Activated naive CD4-positive, alpha-beta T cell treated with anti-CD3 and anti-CD28 coated beads, Interleukin-2, amount 50 U/mL, for 24 hours (primary cell): ENCODE results near the gene SORBS1.

ENCODE experiments used
- H3K27ac Mint-ChIP-seq: one replicate; pipeline ENCODE4 v1.8.0; 2021; ENCODE audit warnings: mild to moderate bottlenecking, mixed read lengths
- H3K27me3 Mint-ChIP-seq: one replicate; pipeline ENCODE4 v1.8.0; 2021; ENCODE audit warnings: mixed read lengths
- H3K36me3 Mint-ChIP-seq: one replicate; pipeline ENCODE4 v1.8.0; 2021; ENCODE audit warnings: mixed read lengths
- H3K4me1 Mint-ChIP-seq: one replicate; pipeline ENCODE4 v1.8.0; 2021; ENCODE audit warnings: mixed read lengths
- H3K4me3 Mint-ChIP-seq: one replicate; pipeline ENCODE4 v1.8.0; 2021; ENCODE audit warnings: mild to moderate bottlenecking, mixed read lengths
- H3K9me3 Mint-ChIP-seq: one replicate; pipeline ENCODE4 v1.8.0; 2021; ENCODE audit warnings: mixed read lengths

SORBS1 gene

DNA sequence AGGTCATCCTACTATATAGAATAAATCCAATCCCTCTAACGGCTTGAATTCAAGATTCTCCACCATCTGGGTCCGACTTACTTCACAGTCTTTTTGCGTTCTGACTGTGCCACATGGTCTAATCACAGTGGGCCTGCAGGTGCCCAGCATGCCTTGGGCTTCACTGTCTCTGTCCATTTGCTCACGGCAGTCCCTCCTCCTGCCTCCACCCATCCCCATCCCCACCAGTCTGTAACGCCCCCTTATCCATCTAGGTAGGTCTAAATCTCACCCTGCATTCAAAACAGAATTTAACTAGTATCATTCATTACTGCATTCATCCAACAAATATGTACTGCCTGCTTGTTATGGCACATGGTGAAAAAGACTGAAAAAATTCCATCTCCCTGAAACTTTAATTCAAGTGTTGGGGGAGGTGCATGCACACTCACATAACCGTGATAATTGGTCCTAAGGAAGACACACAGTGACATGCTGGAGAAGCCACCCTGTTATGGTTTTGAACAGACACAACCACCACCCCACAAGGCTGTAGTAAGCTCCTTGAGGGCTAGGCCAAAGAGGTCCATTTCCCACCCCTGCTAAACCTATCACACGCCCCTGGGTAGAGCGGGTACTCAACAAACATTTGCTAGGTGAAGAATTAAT lies 24.2 kb downstream of the SORBS1 start:
- H3K9me3 Mint-ChIP-seq = no peaks in the 10 kb centered on the region
- H3K27me3 Mint-ChIP-seq = no peaks in the 10 kb centered on the region
- no peaks in the 10 kb centered on the region for H3K36me3 Mint-ChIP-seq
- H3K27ac Mint-ChIP-seq = no peak overlapping the region
- no peaks in the 10 kb centered on the region for H3K4me1 Mint-ChIP-seq
- H3K4me3 Mint-ChIP-seq = no peak overlapping the region

DNA sequence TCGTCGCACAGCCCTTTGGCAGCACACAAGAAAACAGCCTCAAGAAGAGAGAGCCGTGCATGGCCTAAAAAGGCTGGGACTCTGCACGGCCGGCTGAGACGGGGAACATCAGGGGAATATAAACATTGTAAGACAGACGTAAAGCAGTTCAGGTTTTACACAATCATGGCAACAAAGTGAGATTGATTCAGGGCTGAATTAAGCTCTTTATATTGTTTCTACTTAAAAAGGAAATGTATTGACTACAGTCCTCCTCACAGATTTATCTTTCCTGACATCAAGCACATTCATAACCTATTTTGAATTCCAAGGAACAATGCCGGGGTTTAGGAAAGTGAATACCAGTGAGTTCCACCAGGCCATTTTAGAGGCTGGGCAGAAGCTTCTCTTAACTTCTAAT lies 25.2 kb downstream of the SORBS1 start:
- Mint-ChIP-seq H3K9me3 (no peaks in the 10 kb centered on the region), H3K27ac (no peak overlapping the region), H3K36me3 (no peaks in the 10 kb centered on the region), H3K4me1 (no peaks in the 10 kb centered on the region), H3K27me3 (no peaks in the 10 kb centered on the region), H3K4me3 (no peak overlapping the region)

DNA sequence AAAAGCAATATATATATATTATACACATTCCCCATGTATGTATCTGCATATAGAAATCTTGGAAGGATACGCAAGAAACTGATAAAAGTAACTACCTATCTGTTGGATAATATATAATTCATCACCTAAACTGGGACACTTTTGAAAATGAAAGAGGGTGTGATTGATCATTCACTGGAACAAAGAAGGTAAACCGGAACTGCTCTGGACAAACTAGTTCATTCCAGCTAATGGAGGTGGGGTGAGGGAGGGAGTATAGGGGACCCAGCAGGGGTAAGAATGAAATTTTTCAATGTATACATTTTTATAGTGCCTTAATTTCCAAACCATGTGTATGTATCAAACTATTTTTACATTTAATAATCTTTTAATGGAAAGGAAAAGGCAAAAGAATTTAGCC lies 25.6 kb downstream of the SORBS1 start:
- H3K4me1 Mint-ChIP-seq = no peaks in the 10 kb centered on the region
- H3K27me3 Mint-ChIP-seq = no peaks in the 10 kb centered on the region
- H3K27ac Mint-ChIP-seq = no peak overlapping the region
- H3K36me3 Mint-ChIP-seq = no peaks in the 10 kb centered on the region
- H3K4me3 Mint-ChIP-seq = no peak overlapping the region
- no peaks in the 10 kb centered on the region for H3K9me3 Mint-ChIP-seq

DNA sequence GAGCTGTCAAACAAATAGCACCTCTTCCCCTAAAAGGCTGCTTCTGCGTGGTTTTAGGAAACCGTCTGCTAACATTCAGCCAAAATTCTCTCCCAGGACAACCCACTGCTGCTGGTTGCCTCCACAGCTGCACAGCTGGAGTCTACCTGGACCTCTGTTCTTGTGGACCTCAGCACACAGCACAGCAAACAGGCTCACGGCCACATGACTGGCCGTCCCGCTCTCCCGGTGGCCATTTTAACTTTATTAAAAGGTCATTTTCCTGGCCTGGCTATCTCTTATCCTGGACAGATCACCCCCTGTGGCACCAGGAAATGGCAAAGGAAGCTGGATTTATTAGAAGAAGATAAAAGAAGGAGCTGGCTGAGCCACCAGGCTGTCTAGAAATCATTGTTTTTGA lies 27.6 kb downstream of the SORBS1 start:
- Mint-ChIP-seq H3K4me1 (peaks cover 3% of the 10 kb centered on the region), H3K27me3 (peaks cover 2% of the 10 kb centered on the region), H3K4me3 (no peak overlapping the region), H3K9me3 (no peaks in the 10 kb centered on the region), H3K27ac (no peak overlapping the region), H3K36me3 (no peaks in the 10 kb centered on the region)

DNA sequence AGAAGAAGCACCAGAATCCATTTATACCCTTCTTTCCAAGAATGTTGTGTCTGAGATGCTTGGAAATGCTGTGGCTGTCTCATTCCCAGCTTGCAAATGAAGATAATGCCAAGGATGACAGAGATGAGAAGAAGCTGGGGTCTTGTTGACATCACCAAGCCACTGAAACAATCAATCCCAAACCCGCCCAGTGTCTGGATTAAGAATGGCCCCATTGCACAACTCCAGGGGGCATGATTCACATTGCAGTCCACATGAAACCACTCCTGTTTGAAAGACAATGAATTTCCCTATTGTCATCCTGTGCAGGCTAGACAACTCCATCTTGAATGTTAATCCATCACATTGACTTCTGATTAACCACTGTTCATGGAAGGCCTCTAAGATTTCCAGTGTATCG lies 28.6 kb downstream of the SORBS1 start:
- peaks cover 3% of the 10 kb centered on the region for H3K4me1 Mint-ChIP-seq
- H3K27me3 Mint-ChIP-seq = peaks cover 2% of the 10 kb centered on the region
- no peak overlapping the region for H3K27ac Mint-ChIP-seq
- H3K9me3 Mint-ChIP-seq = no peaks in the 10 kb centered on the region
- no peak overlapping the region for H3K4me3 Mint-ChIP-seq
- H3K36me3 Mint-ChIP-seq = no peaks in the 10 kb centered on the region

DNA sequence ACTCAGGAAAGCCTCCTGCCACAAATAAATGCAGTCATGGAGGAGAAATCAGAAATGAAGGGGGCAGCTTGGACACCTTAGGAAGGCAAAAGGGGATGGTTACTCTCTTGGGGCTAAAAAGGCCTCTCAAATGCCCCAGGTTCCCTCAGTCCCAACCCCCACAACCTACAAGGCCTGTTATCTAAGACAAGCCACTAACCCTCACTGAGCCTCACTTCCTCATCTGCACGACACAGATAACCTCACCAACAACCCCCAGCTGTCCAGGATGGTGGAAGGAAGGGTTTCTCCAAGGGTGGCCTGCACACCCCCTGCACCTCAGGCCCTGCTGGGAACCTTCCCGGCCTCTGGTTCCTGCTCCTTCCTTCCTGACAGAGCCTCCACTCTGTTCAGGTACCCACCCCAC lies 29.2 kb downstream of the SORBS1 start:
- Mint-ChIP-seq H3K27me3 (peaks cover 2% of the 10 kb centered on the region), H3K4me3 (no peak overlapping the region), H3K36me3 (no peaks in the 10 kb centered on the region), H3K9me3 (no peaks in the 10 kb centered on the region), H3K27ac (no peak overlapping the region), H3K4me1 (peaks cover 3% of the 10 kb centered on the region)

DNA sequence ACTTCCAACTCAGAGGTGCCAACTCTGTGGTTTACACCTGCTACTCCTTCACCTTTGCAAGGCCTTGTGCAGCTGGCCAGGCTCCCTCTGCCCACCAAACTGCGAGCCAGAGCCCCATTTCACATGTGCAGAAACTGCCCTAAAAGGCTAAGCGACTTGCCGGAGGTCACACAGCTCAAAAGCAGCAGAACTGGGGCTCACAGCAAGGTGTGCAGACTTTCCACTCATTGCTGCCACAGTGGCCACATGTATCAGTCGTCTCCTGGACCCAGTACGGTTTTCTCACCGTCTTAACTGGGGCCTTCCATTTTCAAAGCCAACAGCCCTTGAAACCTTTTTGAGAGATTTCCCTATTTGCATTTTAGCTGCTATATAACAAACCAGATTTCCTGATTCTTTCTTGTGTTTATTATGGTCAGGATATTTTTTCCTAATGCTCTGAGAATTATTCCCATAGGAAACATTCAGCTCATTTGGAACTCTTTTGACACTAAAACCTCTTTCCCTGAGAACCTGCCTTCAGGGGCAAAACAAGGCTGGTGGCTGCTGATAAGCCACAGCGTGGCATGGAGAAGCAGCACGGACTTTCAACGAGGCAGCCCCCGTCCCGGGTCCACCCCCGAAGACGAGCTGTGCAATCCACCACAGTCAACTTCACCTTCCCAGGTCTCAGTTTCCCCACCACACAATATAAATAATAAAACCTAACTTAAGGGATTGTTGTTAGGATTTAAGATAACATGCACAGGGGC lies 29.9 kb downstream of the SORBS1 start:
- Mint-ChIP-seq H3K36me3 (no peaks in the 10 kb centered on the region), H3K27ac (no peak overlapping the region), H3K9me3 (no peaks in the 10 kb centered on the region), H3K4me3 (no peak overlapping the region), H3K27me3 (peaks cover 4% of the 10 kb centered on the region), H3K4me1 (peaks cover 3% of the 10 kb centered on the region)

DNA sequence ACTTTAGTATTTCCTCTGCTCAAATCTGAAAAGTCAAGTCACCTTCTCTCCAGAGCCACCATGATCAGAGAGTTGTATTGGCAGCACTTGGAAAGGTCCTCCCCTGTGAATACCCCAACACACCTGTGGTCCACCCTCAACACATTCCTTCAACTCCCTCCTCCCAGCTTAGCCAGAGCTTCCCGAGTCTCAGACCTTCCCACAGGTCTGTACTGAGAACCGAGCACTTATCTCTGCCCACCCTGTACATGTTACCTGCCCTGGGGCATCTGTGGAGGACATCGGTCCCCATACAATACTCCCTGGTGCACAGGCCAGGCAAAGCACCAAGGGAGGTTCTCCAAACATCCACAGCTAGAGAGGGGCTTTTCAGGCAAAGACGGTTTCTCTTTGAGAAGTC lies 30.6 kb downstream of the SORBS1 start:
- H3K36me3 Mint-ChIP-seq = no peaks in the 10 kb centered on the region
- no peak overlapping the region for H3K27ac Mint-ChIP-seq
- H3K27me3 Mint-ChIP-seq = peaks cover 4% of the 10 kb centered on the region
- H3K9me3 Mint-ChIP-seq = no peaks in the 10 kb centered on the region
- H3K4me3 Mint-ChIP-seq = no peak overlapping the region
- H3K4me1 Mint-ChIP-seq = peaks cover 3% of the 10 kb centered on the region

DNA sequence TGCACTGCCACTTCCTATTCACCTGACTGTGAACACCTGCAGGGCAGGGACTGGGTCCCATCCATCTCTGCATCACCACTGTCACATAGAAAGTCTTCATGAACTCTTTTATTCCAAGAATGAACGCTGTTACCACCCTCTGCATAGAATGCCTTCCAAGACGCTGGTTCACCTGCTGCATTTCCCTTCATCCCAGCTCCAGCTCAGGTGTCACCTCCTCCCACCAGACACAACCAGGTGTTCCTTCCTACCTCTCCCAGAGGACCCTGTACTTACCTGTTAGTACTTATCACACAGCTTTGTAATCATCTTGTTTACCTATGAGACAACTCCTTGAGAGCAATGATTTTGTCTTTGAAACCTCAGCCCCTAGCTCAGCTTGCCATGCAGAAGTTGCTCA lies 31.1 kb downstream of the SORBS1 start:
- peaks cover 4% of the 10 kb centered on the region for H3K27me3 Mint-ChIP-seq
- H3K9me3 Mint-ChIP-seq = no peaks in the 10 kb centered on the region
- H3K4me1 Mint-ChIP-seq = peaks cover 3% of the 10 kb centered on the region
- no peak overlapping the region for H3K27ac Mint-ChIP-seq
- H3K36me3 Mint-ChIP-seq = no peaks in the 10 kb centered on the region
- H3K4me3 Mint-ChIP-seq = no peak overlapping the region

DNA sequence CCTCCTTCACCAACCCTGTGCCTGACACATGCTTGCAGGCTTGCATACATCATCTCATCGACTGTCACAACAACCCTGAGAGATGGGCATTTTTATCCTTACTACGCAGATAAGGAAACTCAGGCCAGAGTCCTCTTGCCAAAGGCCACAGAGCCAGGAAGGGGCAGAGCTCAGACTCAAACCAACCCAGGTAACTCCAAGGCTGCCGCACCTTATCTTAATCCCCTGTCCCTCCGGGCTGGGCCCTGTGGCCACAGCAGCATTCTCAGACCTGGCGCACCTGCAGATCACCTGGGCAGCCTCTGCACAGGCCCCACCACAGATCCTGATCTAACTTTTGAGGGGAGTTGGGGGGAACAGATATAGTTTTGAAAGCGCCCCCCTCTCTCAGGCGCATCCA lies 35.1 kb downstream of the SORBS1 start:
- H3K4me1 Mint-ChIP-seq = peaks cover 3% of the 10 kb centered on the region
- no peak overlapping the region for H3K27ac Mint-ChIP-seq
- H3K36me3 Mint-ChIP-seq = no peaks in the 10 kb centered on the region
- H3K9me3 Mint-ChIP-seq = no peaks in the 10 kb centered on the region
- no peak overlapping the region for H3K4me3 Mint-ChIP-seq
- peaks cover 4% of the 10 kb centered on the region for H3K27me3 Mint-ChIP-seq

DNA sequence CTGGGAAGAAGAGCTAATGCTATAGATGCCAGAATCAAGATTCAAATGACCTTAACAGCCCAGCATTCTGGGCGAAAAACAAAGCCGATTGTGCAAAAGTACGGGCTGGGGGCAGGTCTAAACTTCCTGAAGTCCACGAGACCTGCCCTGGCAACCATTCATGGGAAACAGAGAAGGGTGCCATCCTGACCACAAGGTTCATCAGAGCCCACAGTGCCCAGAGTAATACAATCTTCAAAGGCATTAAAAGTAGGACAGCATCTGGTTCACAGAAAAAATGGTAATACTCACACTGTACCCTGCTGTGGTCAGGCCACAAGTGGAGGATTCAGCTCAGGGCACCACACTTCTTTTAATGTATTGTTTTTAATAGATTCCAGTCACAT lies 36.1 kb downstream of the SORBS1 start:
- no peaks in the 10 kb centered on the region for H3K36me3 Mint-ChIP-seq
- no peaks in the 10 kb centered on the region for H3K9me3 Mint-ChIP-seq
- H3K27ac Mint-ChIP-seq = no peak overlapping the region
- H3K4me1 Mint-ChIP-seq = peaks cover 3% of the 10 kb centered on the region
- H3K27me3 Mint-ChIP-seq = peaks cover 4% of the 10 kb centered on the region
- no peak overlapping the region for H3K4me3 Mint-ChIP-seq

DNA sequence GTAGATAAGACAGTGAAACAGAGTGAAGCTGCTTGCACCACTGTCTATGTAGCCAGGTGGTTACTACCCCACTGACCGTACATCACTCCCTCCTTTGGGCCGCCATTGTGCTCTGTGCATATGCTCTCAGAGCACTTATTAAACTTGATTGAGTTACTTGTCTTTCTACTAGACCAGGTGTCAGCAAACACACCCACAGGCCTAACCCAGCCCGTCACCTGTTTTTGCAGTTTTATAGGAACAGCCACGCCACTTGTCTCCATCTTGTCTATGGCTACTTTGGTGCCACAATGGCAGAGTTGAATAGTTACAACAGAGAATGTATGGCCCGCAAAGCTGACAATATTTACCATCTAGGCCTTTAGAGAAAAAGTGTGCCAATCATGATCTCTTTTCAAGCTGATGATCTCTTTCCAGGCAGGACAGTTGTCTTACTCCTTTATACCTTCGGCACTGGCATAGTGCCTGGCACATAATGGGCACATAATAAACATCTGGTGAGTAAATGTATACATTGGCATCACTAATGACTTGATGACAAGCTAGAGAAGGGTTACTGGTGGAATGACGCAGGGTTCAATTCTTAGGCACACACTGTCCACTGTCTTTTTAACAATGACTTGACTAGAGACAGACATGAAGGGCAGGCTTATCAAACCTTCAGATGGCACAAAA lies 36.7 kb downstream of the SORBS1 start:
- peaks cover 3% of the 10 kb centered on the region for H3K4me1 Mint-ChIP-seq
- H3K27me3 Mint-ChIP-seq = peaks cover 4% of the 10 kb centered on the region
- H3K4me3 Mint-ChIP-seq = no peak overlapping the region
- H3K27ac Mint-ChIP-seq = no peak overlapping the region
- H3K36me3 Mint-ChIP-seq = no peaks in the 10 kb centered on the region
- H3K9me3 Mint-ChIP-seq = no peaks in the 10 kb centered on the region

DNA sequence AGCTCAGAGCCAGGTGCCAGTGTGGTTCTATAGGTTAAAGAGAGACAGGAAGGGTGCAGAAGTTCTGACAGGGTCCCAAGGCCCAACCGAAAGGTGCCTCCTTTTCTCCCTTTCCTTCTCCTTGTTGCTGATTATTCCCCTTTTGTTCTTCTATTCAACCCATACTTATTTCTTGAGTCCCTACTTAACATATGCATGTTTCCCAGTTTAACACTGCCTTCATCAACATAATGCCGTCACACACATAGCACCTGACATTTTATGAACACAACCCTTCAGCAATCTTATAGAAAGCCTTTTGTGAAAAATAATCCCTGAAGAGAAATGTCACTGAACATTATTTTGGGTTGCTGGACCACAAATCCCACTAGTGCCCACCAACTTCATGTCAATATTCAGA lies 39.1 kb downstream of the SORBS1 start:
- Mint-ChIP-seq H3K36me3 (no peaks in the 10 kb centered on the region), H3K27me3 (peaks cover 2% of the 10 kb centered on the region), H3K9me3 (no peaks in the 10 kb centered on the region), H3K27ac (no peak overlapping the region), H3K4me1 (no peaks in the 10 kb centered on the region), H3K4me3 (no peak overlapping the region)

DNA sequence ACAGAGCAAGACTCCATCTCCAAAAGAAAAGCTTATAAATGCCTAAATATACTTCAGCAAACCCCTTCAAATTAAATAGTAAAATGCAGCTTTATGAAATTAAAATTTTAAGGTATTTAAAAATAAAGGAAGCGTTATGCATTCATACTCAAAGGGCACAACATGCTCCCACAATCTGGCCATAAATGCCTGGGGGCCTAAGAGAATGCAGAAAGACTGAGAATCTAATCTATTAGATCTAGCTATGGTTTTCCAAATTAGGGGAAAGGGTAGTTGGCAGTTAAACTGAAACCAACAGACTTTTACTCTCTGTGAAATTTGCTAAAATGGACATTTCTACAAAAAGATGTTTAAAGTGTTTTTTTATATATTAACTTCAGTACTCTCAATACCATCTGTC lies 40.6 kb downstream of the SORBS1 start:
- Mint-ChIP-seq H3K4me3 (no peak overlapping the region), H3K4me1 (no peaks in the 10 kb centered on the region), H3K27me3 (no peaks in the 10 kb centered on the region), H3K27ac (no peak overlapping the region), H3K36me3 (no peaks in the 10 kb centered on the region), H3K9me3 (no peaks in the 10 kb centered on the region)

DNA sequence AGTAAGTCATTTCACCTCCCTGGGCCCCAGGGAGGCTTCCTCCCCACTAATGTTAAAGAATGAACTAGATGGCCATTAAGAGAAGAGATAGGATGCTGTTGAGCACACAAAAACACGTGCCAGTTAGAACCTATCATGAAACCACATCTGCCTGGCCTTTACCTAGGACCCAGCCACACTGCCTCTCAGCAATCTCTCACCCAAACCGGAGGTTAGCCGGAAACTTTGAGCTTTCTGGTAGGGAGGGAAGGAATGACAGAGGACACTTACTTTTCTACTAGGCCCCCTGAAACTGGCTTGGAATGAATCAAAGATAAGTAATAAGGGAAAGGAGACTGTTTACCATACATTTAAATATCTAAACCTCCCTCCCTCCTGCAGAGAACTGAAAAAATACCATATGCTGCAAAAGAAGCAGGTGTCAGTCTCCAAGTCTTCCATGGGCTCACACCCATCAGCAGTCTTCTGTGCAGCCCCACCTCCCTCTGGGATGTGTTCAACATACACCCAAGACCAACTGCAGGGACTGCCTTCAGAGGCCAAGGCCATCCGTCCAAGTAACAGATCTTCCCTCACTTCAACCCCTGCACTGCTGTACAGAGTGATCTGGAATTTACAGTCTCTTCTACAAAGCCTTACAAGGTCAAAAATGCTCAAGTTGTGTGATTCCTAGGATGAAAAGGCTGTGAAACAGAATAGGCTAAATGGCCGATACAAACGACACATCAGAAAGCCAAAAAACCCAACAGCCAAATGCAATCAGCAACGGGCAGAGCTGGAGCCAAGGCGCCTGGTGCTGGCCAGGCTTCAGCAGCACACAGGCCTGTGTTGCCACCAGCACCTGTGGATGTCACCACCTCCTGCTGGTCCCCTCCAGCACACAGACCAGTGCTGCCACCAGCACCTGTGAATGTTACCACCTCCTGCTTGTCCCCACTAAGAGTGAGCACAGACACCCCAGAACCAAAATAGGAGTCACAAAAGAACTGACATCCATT lies 42.4 kb downstream of the SORBS1 start:
- H3K4me1 Mint-ChIP-seq = no peaks in the 10 kb centered on the region
- H3K9me3 Mint-ChIP-seq = no peaks in the 10 kb centered on the region
- H3K4me3 Mint-ChIP-seq = no peak overlapping the region
- H3K27ac Mint-ChIP-seq = no peak overlapping the region
- no peaks in the 10 kb centered on the region for H3K27me3 Mint-ChIP-seq
- H3K36me3 Mint-ChIP-seq = no peaks in the 10 kb centered on the region
